GM21528 (cell line): ENCODE measurements around the gene ENO2.

ENCODE experiments used
- ATAC-seq: cut with Tn5 transposase; IDR thresholded peaks from one replicate; pipeline ENCODE4 v1.9.1; 2021; ENCODE audit warnings: mild to moderate bottlenecking, moderate library complexity; ENCODE audit not compliant: unreplicated experiment, low FRiP score

ENO2 gene

GRCh38 chr12:6929466-6930452, 15.4 kb downstream of the ENO2 start:
- ATAC-seq: no peak

- ATAC-seq: no peak
These were observed 18.4 kb downstream of the ENO2 start for GRCh38 chr12:6932766-6933165.

GRCh38 chr12:6934110-6934509, 19.7 kb downstream of the ENO2 start:
- no peak for ATAC-seq

GRCh38 chr12:6935371-6936193, 21.2 kb downstream of the ENO2 start:
- no peak for ATAC-seq

- ATAC-seq: no peak
These were observed 21.8 kb downstream of the ENO2 start for GRCh38 chr12:6936194-6936635.

- peak; percentile 12 for ATAC-seq
These were observed 22.5 kb downstream of the ENO2 start for GRCh38 chr12:6936636-6937480.

GRCh38 chr12:6937481-6938352, 23.3 kb downstream of the ENO2 start:
- ATAC-seq: peak; percentile 80

GRCh38 chr12:6938353-6939190, 24.2 kb downstream of the ENO2 start:
- no peak for ATAC-seq

GRCh38 chr12:6939191-6939540, 24.8 kb downstream of the ENO2 start:
- no peak for ATAC-seq

- ATAC-seq: no peak
These were observed 26.9 kb downstream of the ENO2 start for GRCh38 chr12:6941267-6941666.

- ATAC-seq: no peak
These were observed 27.4 kb downstream of the ENO2 start for GRCh38 chr12:6941782-6942181.

- no peak for ATAC-seq
These were observed 27.9 kb downstream of the ENO2 start for GRCh38 chr12:6942331-6942665.

- peak; percentile 24 for ATAC-seq
These were observed 29.0 kb downstream of the ENO2 start for GRCh38 chr12:6943389-6943721.

GRCh38 chr12:6943722-6944380, 29.5 kb downstream of the ENO2 start, which contains the start of the genes C12orf57 and RNU7-1:
TSS of gene C12orf57 (plus strand) at chr12:6944022. CDS start at chr12:6944122, 100 bp downstream.
TSS of gene RNU7-1 (plus strand) at chr12:6943816.
- peak; percentile 25 for ATAC-seq

- peak; percentile 27 for ATAC-seq
These were observed 30.2 kb downstream of the ENO2 start for GRCh38 chr12:6944381-6945186.

- no peak for ATAC-seq
These were observed 31.2 kb downstream of the ENO2 start for GRCh38 chr12:6945613-6946012.
